ENCODE measurements around the gene CFAP57.

Gene CFAP57

GRCh38 chr1:43253876-43254275, 81.7 kb downstream of the CFAP57 start:
- DNase-seq (ENCODE audit: low read depth in 3 of 3): no peak

DNA sequence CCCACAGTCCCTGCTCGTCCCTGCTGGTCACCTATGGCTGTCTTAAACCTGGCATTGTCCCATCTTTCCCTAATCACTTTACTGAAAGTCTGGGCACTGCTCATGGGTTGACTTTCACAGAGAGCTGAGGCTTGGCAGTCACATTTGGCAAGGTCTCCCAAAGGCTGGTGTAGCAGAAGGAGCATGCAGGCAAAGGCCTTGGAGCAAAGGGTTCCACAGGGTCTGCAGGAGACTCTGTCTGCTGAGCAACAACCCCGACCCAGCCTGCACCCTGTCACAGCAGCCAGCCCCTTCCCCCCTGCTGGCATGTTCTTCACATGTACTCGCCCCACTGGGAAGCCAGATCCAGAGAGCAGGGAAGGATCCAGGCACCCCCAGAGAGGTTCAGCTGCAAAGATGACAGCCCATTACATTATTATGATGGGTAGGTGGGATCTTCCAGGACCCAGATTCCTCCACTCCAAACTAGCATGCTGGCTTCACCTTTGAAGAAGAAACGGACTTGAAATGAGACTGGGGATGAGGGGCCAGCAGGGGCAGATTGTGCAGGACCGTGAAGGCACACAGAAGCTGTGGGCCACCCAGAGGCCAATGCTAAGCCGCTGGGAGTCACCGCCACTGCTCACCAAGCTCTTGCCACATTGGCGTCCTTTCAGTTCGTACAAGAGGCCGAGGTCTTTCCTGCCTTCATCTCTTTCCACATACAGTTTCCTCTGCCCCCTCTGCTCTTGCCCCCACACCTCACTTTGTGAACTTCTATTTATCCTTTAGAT, 83.5 kb downstream of the CFAP57 start:
- no peak for DNase-seq (ENCODE audit: low read depth in 3 of 3)

DNA sequence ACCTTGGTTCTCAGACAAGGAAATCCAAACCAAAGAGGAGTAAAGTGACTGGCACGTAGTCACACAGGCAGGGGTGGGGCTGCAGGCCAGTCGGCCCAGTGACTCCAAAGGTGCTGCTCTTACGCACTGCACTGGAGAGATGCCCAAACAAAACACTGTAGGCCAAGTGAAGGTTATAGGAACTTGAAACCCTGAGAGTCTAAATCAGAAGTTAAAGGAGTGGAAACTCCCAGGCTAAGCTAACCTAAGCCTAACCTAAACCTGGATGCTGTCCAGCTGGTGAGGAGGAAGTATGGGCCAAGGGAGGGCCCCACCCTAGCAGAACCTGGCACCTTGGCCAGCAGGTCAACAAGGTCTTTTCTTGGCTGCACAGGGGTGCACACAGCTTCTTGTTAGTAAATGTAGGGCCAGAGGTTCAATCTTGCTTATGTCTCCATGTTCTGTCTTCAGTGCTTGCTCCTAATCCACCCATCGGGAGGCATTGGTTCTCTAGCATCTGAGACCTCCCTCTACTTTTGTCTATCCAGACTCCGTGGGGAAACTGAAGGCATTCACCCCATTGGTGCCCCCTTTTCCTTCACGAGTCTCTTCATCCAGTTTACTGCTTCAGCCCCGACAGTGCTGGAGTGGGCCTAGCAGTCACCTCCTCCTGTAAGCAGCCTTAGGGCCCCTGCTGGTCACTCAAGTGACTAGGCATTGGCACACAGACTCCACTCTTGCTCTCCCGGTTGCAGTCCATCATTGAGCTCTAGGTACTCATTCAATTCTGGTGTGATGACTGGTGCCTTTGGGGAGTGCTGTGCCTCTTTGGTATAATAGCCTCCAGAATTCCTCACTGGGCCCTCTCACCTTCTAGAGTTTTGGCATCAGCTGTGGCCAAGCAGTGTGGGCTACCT, 84.8 kb downstream of the CFAP57 start:
- no peak for DNase-seq (ENCODE audit: low read depth in 3 of 3)

- no peak for DNase-seq (ENCODE audit: low read depth in 3 of 3)
Measured at GRCh38 chr1:43258370-43258769, 86.2 kb downstream of the CFAP57 start.

GRCh38 chr1:43265431-43265830, 93.3 kb downstream of the CFAP57 start:
- DNase-seq (ENCODE audit: low read depth in 3 of 3): no peak

- DNase-seq (ENCODE audit: low read depth in 3 of 3): no peak
Measured at GRCh38 chr1:43266881-43267280, 94.8 kb downstream of the CFAP57 start.

GRCh38 chr1:43267291-43267805, 95.2 kb downstream of the CFAP57 start:
- DNase-seq (ENCODE audit: low read depth in 3 of 3): no peak

DNA sequence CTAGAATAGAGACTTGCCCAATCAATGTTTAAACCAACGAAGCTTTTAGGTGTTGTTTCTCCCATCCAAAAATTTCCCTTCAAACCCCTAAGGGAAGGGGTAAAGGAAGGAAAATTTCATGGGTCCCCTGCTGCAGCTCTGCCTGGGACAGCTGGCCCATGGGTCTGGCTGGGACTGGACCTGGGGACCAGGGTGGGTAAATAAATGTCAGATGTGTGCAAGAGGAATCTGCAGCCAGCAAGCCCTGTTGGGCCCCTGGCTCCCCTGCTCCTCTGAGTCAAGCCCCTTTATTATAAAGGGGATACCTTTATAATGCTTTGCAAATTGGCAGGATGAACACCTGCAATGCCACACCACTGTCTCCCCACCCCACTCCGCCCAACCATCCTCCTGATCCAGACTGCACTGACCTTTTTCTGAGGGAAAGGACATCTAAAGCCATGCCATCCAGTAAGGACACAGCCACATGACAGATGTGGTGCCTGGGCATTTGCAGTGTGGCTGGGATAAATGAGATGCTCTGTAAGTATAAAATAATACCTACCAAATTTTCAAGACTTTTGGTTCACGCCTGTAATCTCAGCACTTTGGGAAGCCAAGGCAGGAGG, 95.8 kb downstream of the CFAP57 start:
- DNase-seq (ENCODE audit: low read depth in 3 of 3): no peak

GRCh38 chr1:43269627-43270375, 97.7 kb downstream of the CFAP57 start, which contains the start of gene TMEM125:
Gene TMEM125, plus strand, starts transcription at chr1:43269983. Its CDS starts 2,740 bp downstream, at chr1:43272723.
- DNase-seq (ENCODE audit: low read depth in 3 of 3): no peak

GRCh38 chr1:43270421-43271095, 98.4 kb downstream of the CFAP57 start:
- no peak for DNase-seq (ENCODE audit: low read depth in 3 of 3)

DNA sequence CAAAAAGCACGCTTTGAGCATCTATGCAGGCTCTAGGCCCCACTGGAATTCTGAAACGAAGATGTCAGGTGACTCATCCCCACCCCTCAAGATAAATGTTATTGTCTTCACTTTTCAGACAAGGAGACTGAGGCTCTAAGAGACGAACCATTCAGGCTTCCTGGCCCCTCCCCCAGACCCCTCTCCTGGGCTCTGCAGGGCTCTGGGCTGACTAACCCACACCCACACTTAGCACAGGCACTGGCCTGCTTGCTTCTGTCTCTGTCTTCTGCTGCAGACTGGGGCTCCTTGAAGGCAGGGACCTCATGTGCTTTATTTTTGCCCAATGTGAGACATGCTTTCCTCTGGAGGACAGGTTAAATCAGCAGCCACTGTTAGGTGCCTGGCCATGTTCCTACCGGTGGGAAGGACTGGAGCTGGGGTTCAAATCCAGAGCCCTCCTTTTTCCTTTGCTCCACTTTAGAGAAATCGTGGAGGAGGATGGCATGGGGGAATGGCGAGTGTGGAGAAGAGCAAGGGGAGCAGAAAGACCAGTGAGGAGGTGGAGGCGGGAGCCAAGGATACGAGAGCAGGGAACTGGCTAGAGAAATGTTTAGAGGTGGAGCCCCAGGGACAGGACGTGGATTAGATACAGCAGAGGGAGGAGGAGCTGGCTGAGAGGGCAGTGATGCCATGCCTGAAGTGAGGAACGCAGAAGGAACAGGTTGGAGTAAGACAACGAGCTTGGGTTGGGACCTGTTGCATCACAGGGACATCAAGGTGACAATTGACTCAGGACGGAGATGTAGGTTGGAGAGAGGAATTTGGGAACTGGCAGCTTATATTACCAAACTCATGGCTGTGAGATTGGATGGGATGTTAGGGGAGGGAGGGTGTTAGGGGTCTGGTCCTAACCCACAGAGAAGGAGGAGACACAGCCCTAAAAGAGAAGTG, 99.3 kb downstream of the CFAP57 start:
- no peak for DNase-seq (ENCODE audit: low read depth in 3 of 3)

DNA sequence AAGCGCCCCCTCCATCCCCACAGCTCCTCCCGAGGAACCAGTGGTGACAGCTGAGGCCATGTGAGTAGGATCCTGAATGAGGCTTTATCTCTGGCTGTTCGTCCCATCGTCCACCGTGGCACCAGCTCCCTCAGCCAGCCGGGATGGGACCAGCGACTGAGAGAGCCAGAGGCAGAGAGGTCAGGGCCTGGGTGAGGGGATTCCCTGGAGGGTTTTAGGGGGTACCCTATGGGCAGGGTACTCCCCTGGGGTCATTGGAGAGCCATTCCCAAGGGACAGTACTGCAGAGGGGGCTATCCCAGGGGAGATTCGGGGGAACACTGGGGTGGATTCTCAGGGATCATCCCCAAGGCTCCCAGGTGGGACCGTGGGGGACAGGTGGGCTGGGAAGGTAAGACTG, 100.0 kb downstream of the CFAP57 start:
- DNase-seq (ENCODE audit: low read depth in 3 of 3): no peak

GRCh38 chr1:43272576-43273571, 100.7 kb downstream of the CFAP57 start:
- DNase-seq (ENCODE audit: low read depth in 3 of 3): no peak

GRCh38 chr1:43273708-43274107, 101.6 kb downstream of the CFAP57 start:
- DNase-seq (ENCODE audit: low read depth in 3 of 3): no peak

DNA sequence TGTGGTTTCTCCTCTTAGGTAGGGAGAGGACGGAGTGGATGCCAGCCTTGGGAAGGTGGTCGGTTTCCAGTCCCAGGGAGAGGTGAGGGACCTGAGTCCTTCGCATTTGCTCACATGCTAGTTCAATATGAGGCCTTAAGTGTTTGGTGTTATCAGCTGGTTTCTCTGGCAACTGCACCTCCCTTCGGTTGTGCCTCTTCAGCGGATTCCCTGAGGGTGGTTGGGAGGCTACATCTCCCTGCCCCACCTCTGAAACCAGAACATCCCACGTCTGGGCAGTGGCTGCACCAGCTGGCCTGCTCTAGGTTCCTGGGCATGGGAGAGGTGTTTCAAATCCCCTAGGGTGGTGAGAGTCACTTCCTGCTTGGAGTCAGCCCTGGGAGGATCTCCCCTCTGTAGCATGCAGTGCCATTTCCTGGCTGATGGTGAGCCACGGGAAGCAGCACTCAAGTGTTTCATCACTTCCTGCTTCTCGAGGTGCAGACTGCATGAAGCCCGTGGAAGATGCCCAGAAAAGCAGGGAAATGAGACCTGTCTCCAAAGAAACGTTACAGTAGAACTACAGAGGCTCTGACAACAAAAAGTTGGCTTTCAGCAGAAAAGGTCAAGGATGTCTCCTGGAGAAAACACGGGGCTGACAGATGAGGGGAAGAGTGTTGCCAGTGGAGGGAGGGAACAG, 102.1 kb downstream of the CFAP57 start:
- no peak for DNase-seq (ENCODE audit: low read depth in 3 of 3)

DNA sequence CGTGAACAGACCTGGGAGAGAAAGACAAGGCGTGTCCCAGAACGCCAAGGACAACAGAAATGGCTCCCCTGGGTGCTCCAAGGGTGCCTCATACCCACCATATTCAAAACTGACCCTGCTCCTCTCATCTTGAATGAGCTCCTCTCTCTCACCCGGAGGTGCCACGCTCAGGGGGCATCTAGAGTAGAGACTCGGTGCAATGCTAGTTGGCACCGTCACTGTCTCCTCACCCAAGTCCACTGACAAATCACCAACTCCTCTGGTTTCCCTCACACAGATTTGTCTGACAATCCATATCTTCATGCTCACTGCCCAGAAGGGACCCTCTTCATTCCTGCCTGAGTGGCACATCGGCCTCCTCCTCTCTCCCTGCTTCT, 102.7 kb downstream of the CFAP57 start:
- DNase-seq (ENCODE audit: low read depth in 3 of 3): no peak

GRCh38 chr1:43275826-43276620, 103.9 kb downstream of the CFAP57 start:
- no peak for DNase-seq (ENCODE audit: low read depth in 3 of 3)
